Measurements from ENCODE around the gene DOK5.
"Not testable (repeated sequence)": the region's sequence is repeated elsewhere in the genome, so short reads cannot be mapped to it uniquely, and the experiment has no call there.

Gene DOK5

GRCh38 chr20:54472607-54473006, 2.8 kb upstream of the DOK5 start:
- FAIRE-seq: no peak

GRCh38 chr20:54473340-54473739, 2.1 kb upstream of the DOK5 start:
- FAIRE-seq: no peak

- FAIRE-seq: no peak
Measured at GRCh38 chr20:54474046-54474445, 1.3 kb upstream of the DOK5 start.

- FAIRE-seq: no peak
Measured at GRCh38 chr20:54474866-54475265, 527 bp upstream of the DOK5 start.

- no peak for FAIRE-seq
Measured at GRCh38 chr20:54476169-54477009, 996 bp downstream of the DOK5 start.

- no peak for FAIRE-seq
Measured at GRCh38 chr20:54477191-54477955, 2.0 kb downstream of the DOK5 start.

GRCh38 chr20:54479138-54479906, 3.9 kb downstream of the DOK5 start:
- no peak for FAIRE-seq

GRCh38 chr20:54479937-54480336, 4.5 kb downstream of the DOK5 start:
- not testable (repeated sequence) for FAIRE-seq

- FAIRE-seq: no peak
Measured at GRCh38 chr20:54481442-54481841, 6.0 kb downstream of the DOK5 start.

GRCh38 chr20:54485631-54486030, 10.2 kb downstream of the DOK5 start:
- no peak for FAIRE-seq

GRCh38 chr20:54486585-54486984, 11.2 kb downstream of the DOK5 start:
- no peak for FAIRE-seq

GRCh38 chr20:54488442-54488841, 13.0 kb downstream of the DOK5 start:
- FAIRE-seq: no peak

GRCh38 chr20:54491506-54491905, 16.1 kb downstream of the DOK5 start:
- FAIRE-seq: no peak

GRCh38 chr20:54494303-54495006, 19.1 kb downstream of the DOK5 start:
- no peak for FAIRE-seq

GRCh38 chr20:54497931-54498718, 22.7 kb downstream of the DOK5 start:
- no peak for FAIRE-seq

- FAIRE-seq: no peak
Measured at GRCh38 chr20:54499111-54499510, 23.7 kb downstream of the DOK5 start.

- no peak for FAIRE-seq
Measured at GRCh38 chr20:54502179-54502578, 26.8 kb downstream of the DOK5 start.

GRCh38 chr20:54506643-54507042, 31.2 kb downstream of the DOK5 start:
- no peak for FAIRE-seq

- FAIRE-seq: no peak
Measured at GRCh38 chr20:54510541-54511129, 35.2 kb downstream of the DOK5 start.

- no peak for FAIRE-seq
Measured at GRCh38 chr20:54512694-54513093, 37.3 kb downstream of the DOK5 start.

- no peak for FAIRE-seq
Measured at GRCh38 chr20:54514028-54514607, 38.7 kb downstream of the DOK5 start.

Measured in islet of Langerhans (tissue), 1 donor.